LNCaP clone FGC (cell line): Measurements from ENCODE around the gene MCF2L2.

Experiments used
- DNase-seq: peaks from one replicate; pipeline ENCODE4 v3.0.0-alpha.2; 2011; ENCODE audit warnings: low read depth
- H3K4me3 ChIP-seq: 2 replicates; pipeline ENCODE4 v1.5.1; 2011; ENCODE audit warnings: mild to moderate bottlenecking, low read depth, low read length, control low read depth
- TF ChIP-seq, protein P1 (sequence below): IDR thresholded peaks from 2 replicates; pipeline ENCODE4 v1.5.1; 2012; ENCODE audit warnings: mild to moderate bottlenecking; ENCODE audit not compliant: control insufficient read depth, insufficient read depth; ENCODE audit errors: extremely low read depth

MCF2L2 gene

DNA sequence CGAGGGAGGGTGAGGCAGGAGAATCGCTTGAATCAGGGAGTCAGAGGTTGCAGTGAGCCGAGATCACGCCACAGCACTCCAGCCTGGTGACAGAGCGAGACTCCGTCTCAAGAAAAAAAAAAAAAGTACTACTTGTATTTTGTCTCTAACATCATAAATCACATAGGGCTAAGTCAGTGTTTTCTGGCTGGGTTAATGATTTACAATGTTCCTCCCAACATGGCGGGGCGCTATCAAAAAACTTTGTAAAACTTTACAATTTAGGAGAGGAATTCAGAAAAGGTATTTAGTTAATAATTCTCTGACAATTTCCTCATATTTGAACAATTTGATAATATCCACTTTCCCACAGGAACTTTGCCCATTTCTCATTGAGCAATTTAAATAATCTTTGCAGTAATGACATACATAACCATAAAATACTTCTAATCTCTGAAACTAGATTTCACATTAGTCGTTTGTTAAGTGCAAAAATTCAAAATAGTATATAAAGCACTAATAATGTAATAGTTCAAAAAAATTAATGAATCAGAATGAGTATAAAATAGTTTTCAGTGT lies 202.0 kb downstream of the MCF2L2 start:
- DNase-seq: no peak
- TF ChIP-seq, protein P1, sequence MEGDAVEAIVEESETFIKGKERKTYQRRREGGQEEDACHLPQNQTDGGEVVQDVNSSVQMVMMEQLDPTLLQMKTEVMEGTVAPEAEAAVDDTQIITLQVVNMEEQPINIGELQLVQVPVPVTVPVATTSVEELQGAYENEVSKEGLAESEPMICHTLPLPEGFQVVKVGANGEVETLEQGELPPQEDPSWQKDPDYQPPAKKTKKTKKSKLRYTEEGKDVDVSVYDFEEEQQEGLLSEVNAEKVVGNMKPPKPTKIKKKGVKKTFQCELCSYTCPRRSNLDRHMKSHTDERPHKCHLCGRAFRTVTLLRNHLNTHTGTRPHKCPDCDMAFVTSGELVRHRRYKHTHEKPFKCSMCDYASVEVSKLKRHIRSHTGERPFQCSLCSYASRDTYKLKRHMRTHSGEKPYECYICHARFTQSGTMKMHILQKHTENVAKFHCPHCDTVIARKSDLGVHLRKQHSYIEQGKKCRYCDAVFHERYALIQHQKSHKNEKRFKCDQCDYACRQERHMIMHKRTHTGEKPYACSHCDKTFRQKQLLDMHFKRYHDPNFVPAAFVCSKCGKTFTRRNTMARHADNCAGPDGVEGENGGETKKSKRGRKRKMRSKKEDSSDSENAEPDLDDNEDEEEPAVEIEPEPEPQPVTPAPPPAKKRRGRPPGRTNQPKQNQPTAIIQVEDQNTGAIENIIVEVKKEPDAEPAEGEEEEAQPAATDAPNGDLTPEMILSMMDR: no peak
- H3K4me3 ChIP-seq: no peak overlapping the region

DNA sequence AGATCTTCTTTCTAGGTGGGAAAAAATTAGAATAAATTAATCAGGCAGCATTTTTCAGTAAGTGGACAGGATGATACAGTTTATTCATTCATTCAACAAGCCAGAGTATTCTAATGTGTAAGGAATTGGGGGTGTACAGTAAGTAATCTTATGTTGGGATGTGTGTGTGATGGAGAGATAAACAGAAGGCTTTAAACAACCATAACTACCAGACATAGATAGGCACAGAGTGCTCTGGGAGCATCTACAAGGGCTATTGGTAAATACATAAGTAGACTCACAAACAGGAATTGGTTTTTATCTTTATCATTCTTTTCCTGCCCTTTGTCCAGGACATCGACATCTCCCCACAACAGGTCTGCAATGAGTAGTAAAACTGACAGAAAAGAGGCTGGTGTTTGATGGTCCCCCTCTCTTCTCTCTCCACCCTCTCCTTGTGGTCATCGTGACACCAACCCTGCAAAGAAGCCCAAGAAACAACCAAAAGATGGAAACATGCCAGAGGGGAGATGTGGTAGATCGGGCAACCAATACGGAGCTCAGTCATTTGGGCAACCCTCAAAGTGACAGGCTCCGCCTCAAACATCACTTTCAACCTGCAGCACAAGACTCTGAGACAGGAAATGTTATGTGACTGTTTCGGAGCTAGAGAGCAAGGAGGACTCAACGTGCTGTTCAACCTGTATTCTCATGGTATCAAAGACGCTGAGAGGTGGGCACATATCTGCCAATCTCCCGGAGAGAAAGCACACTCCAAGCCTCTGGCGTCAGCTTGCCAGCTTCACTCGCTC lies 204.0 kb downstream of the MCF2L2 start:
- DNase-seq: no peak
- no peak overlapping the region for H3K4me3 ChIP-seq
- TF ChIP-seq, protein P1: no peak

DNA sequence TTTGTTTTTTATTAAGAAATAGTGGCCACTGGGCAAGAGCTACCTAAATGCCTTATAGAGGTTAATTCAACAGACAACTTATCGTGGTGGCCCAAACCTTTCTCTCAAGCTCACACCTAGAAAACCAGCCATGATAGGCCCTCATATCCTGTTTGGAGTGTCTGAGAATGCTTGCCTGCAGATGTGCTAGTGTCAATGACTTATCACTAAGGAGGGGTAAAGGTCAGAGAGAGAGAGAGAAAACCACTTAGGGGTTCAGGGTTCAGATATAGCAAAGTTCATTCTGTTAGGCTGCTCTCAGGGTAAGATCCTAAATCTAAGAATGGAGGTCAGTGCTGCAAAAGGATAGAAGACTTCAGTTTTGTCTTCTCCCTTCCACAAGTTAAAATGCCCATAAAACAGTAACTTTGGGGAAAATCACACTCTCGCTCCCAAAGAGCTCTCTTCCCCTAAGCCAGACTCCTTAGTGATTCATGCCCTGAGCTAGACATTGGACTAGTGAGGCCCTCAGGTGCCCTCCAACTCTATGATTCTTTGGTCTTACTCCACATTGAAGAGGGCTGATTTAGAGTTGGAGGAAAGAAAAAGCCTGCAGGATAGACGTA lies 205.7 kb downstream of the MCF2L2 start:
- no peak overlapping the region for H3K4me3 ChIP-seq
- no peak for DNase-seq
- TF ChIP-seq, protein P1: no peak

DNA sequence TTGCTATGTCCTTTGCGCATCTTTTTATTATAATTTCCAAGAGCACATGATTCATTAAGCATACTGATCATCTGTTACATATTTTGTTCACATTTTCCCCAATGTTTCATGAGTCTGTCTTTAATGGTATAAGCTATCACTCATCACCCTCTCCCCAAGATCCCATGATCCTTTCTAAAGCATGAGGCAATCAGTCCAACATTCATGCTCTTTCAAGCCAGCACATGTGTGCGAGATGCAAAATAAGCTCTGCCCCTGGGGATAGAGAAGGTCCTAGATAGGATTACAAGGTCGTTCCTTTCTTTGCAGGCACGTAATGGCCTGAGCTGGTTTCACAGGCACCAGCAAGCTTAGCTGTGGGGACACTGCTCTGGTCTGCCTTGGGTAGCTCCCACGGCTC lies 207.6 kb downstream of the MCF2L2 start:
- TF ChIP-seq, protein P1: no peak
- H3K4me3 ChIP-seq: no peak overlapping the region
- DNase-seq: no peak

DNA sequence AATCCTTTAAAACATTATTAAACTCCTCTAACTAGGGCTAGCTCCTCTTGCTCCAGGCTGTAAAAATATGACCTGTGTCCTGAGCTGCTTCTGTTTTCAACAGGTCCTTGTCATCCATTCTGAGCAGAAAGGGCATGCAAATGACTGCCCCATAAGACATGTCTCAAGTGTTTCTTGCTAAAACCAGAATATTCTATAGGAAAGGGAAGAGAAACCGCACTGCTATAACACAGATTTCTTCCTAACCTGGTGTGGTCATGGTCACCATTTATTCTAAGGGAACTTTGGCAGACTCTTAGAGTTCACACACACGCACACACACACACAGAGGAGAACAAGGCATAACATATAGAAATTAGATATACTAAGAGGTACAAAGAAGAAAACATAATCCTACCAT lies 209.6 kb downstream of the MCF2L2 start:
- TF ChIP-seq, protein P1: no peak
- DNase-seq: no peak
- H3K4me3 ChIP-seq: no peak overlapping the region

DNA sequence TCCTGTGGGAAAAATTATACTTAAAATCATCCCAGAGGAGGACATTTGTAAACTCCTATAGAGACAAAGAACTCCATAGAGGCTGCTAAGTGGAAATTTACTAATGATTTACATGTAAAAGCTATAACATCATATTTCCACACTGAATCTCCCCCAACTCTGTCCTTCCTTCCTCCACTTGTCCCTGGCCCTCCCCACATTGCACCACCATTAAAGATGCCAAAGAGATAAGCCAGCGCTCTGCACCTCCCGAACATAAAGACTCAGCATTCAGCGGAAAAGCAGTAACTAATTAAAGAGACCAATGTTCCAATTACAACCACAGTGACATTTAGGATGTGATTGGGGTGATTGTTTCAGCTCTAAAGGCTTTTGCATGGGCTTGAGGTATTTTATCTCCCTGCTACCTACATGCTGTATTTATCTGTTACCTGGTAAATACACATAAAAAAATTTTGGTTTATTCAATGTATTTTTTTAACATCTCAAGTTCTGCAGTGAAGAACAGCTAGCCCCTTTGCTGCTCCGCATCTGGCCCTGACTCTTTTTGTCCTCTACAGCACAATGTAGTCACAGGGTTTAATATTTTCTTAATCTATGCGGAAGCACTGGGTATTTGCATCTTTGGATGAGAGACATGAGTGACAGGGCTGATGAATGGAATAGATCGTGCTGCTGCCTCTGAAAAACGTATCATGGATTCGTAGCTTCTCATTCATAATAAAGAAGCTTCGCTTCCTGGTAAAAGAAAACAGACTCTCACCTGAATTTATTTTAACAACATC lies 210.7 kb downstream of the MCF2L2 start:
- TF ChIP-seq, protein P1: no peak

More for the DNA sequence above, 210.7 kb downstream of the MCF2L2 start:
- no peak overlapping the region for H3K4me3 ChIP-seq
- DNase-seq: no peak
